ENCODE results near the gene TAF1. TPM values are rescaled to one million over a fixed set of nuclear protein-coding genes. Genes with fewer than 3 reads are reported as not detected.
"Not testable (repeated sequence)": the region's sequence is repeated elsewhere in the genome, so short reads cannot be mapped to it uniquely, and the experiment has no call there.

The TAF1 gene
- total and polyA plus RNA-seq, 10 of the 15 experiments (the other 5 are each of a cell fraction or from before 2014, with no cell fraction given), result 4.1 to 24.2 (median 17.2) TPM

- H3K79me2 ChIP-seq (ENCODE audit: control insufficient read depth, insufficient read depth, low read length); FAIRE-seq; H3K4me3 ChIP-seq; H3K4me1 ChIP-seq (ENCODE audit: control insufficient read depth, insufficient read depth, low read length); ATAC-seq; H2AFZ ChIP-seq (ENCODE audit: control insufficient read depth, low read depth, low read length); H3K36me3 ChIP-seq (ENCODE audit: control insufficient read depth in 2 of 2, insufficient read depth in 2 of 2, low read length in 1 of 2); in situ Hi-C loops (cut with MboI); H4K20me1 ChIP-seq (ENCODE audit: control insufficient read depth, insufficient read depth); H3K27me3 ChIP-seq (replicated peaks in 1 of 2; ENCODE audit: control insufficient read depth in 2 of 2, insufficient read depth in 2 of 2, low read length in 1 of 2); DNase-seq (ENCODE audit: low read depth, low spot score); BruUV-seq (replicated peaks); H3K9me3 ChIP-seq (replicated peaks; ENCODE audit: control insufficient read depth, insufficient read depth, low read length): not testable (repeated sequence)
- ChIA-PET CTCF (interaction anchor here (0.6 to 2.2 kb wide), 9 partner anchors 18 to 136 kb away, joined by 3 to 6 read pairs (median 4); partner anchors contain the start of gene CXCR3), RAD21 (ENCODE audit: unreplicated experiment) (interaction anchor here (0.7 to 2.3 kb wide), 2 partner anchors 18 to 86 kb away, joined by 3 to 9 read pairs; no protein-coding TSS in a partner anchor), POLR2A (interaction anchor here (1.6 kb wide), 1 partner anchor 19 kb away, joined by 6 read pairs; the partner anchor contains the start of gene OGT), SMC1A (ENCODE audit: uncharacterized antibody, unreplicated experiment) (interaction anchor here (1.1 to 5.9 kb wide), 3 partner anchors 19 to 136 kb away, joined by 3 to 51 read pairs (median 6); partner anchors contain the start of gene OGT)
- intact Hi-C loops (cut with micrococcal nuclease; ENCODE audit: unreplicated experiment), result loop anchor here (1.0 to 10.0 kb wide), 2 partner anchors 19 to 591 kb away; no protein-coding TSS in a partner anchor
- WGBS (ENCODE audit: insufficient coverage, insufficient replicate concordance, low lambda C conversion rate, missing lambda C conversion rate), result 69% methylated on average over 4 of the region's 4 CpGs
- Histone ChIP-seq H3K27ac (ENCODE audit: control insufficient read depth, insufficient read depth) (peak overlapping the region; percentile 48; the same call in 1 of the 2 replicates), H3K9ac (ENCODE audit: control insufficient read depth, insufficient read depth, low read length) (0 out of 2 replicates have a peak overlapping the region, but pooled peaks have one; percentile 29), H3K4me2 (ENCODE audit: control insufficient read depth, insufficient read depth) (peak overlapping the region; percentile 30; the same call in 1 of the 2 replicates)
- TF ChIP-seq NFYB (IDR thresholded peaks at IDR 0.05; ENCODE audit: insufficient read depth, low read depth, low read length), result peak; percentile 82
Measured at GRCh38 chrX:71513731-71514130, 147.6 kb downstream of the TAF1 start.

GRCh38 chrX:71514367-71515037, 148.3 kb downstream of the TAF1 start:
- DNase-seq (ENCODE audit: low read depth, low spot score), result peak; percentile 58
- in situ Hi-C loops (cut with MboI), result loop anchor here (5.0 kb wide), 1 partner anchor 47 kb away; no protein-coding TSS in a partner anchor
- TF ChIP-seq ZNF24 (IDR thresholded peaks at IDR 0.05), result no peak
- peak; percentile 8 to 37 (median 25); a peak in 3 of 6 replicates for TF ChIP-seq CTCF (IDR thresholded peaks at IDR 0.05 in 2 of 3, conservative IDR thresholded peaks at IDR 0.05 in 1 of 3; ENCODE audit: control insufficient read depth in 2 of 3, extremely low read depth in 1 of 3, insufficient read depth in 1 of 3, low read depth in 3 of 3, low read length in 3 of 3)
- TF ChIP-seq RUNX3 (IDR thresholded peaks at IDR 0.05; ENCODE audit: low read length), result peak; percentile 76
- 0 out of 4 replicates have a peak, but pooled peaks of 1 of the 2 experiments have one; percentile 24 for TF ChIP-seq EP300 (IDR thresholded peaks at IDR 0.05; ENCODE audit: borderline replicate concordance in 1 of 2, control insufficient read depth in 1 of 2, low read depth in 2 of 2, low read length in 2 of 2)
- TF ChIP-seq ZNF384 (IDR thresholded peaks at IDR 0.05; ENCODE audit: borderline replicate concordance, low read depth, low read length), result peak; percentile 94
- TF ChIP-seq MEF2B (IDR thresholded peaks at IDR 0.05; ENCODE audit: partially characterized antibody, poor library complexity, severe bottlenecking), result peak; percentile 14
- no peak for TF ChIP-seq POLR2A (IDR thresholded peaks at IDR 0.05; ENCODE audit: low read depth, low read length)
- TF ChIP-seq MYC (IDR thresholded peaks at IDR 0.05; ENCODE audit: insufficient read depth, insufficient read length, insufficient replicate concordance, low read length, severe bottlenecking), result no peak
- TF ChIP-seq ATF7 (IDR thresholded peaks at IDR 0.05; ENCODE audit: low read depth), result peak; percentile 49; the same call in 1 of the 2 replicates

More at GRCh38 chrX:71514367-71515037, 148.3 kb downstream of the TAF1 start:
- FAIRE-seq (peak; percentile 82), ATAC-seq (peak; percentile 95)
- H4K20me1 ChIP-seq (ENCODE audit: control insufficient read depth, insufficient read depth), result no peaks in the 10 kb centered on the region
- peak overlapping the region; percentile 44 for H2AFZ ChIP-seq (ENCODE audit: control insufficient read depth, low read depth, low read length)
- H3K79me2 ChIP-seq (ENCODE audit: control insufficient read depth, insufficient read depth, low read length), result no peaks in the 10 kb centered on the region
- CTCF ChIA-PET, result interaction anchor here (0.7 to 2.0 kb wide), 12 partner anchors 16 to 138 kb away, joined by 3 to 6 read pairs (median 4); no protein-coding TSS in a partner anchor
- peak overlapping the region; percentile 50 for H3K4me2 ChIP-seq (ENCODE audit: control insufficient read depth, insufficient read depth)
- POLR2A ChIA-PET, result interaction anchor here (0.7 to 2.0 kb wide), 5 partner anchors 16 to 24 kb away, joined by 3 to 10 read pairs (median 3); partner anchors contain the start of gene OGT
- intact Hi-C loops (cut with micrococcal nuclease; ENCODE audit: unreplicated experiment), result loop anchor here (1.0 to 10.0 kb wide), 2 partner anchors 18 to 590 kb away; no protein-coding TSS in a partner anchor
- SMC1A ChIA-PET (ENCODE audit: uncharacterized antibody, unreplicated experiment), result interaction anchor here (0.7 to 5.9 kb wide), 8 partner anchors 18 to 138 kb away, joined by 3 to 51 read pairs (median 4); partner anchors contain the start of gene OGT
- no peaks in the 10 kb centered on the region for H3K9me3 ChIP-seq (replicated peaks; ENCODE audit: control insufficient read depth, insufficient read depth, low read length)
- no peaks in the 10 kb centered on the region for H3K36me3 ChIP-seq (ENCODE audit: control insufficient read depth in 2 of 2, insufficient read depth in 2 of 2, low read length in 1 of 2)
- H3K4me1 ChIP-seq (ENCODE audit: control insufficient read depth, insufficient read depth, low read length), result peaks cover 6% of the 10 kb centered on the region; the same call in 1 of the 2 replicates
- RAD21 ChIA-PET (ENCODE audit: unreplicated experiment), result interaction anchor here (0.7 to 2.3 kb wide), 5 partner anchors 17 to 138 kb away, joined by 3 to 9 read pairs (median 4); no protein-coding TSS in a partner anchor
- H3K27me3 ChIP-seq (replicated peaks in 1 of 2; ENCODE audit: control insufficient read depth in 2 of 2, insufficient read depth in 2 of 2, low read length in 1 of 2), result no peaks in the 10 kb centered on the region
- 0% methylated on average over 5 of the region's 5 CpGs for WGBS (ENCODE audit: insufficient coverage, insufficient replicate concordance, low lambda C conversion rate, missing lambda C conversion rate)
- no TSS peak for BruUV-seq (replicated peaks)
- H3K9ac ChIP-seq (ENCODE audit: control insufficient read depth, insufficient read depth, low read length), result no peak overlapping the region
- H3K4me3 ChIP-seq, result no peak overlapping the region
- H3K27ac ChIP-seq (ENCODE audit: control insufficient read depth, insufficient read depth), result peak overlapping the region; percentile 20

Measured in GM12878 (cell line).